ENCODE results near the gene CAPN15. TPM values are rescaled to one million over a fixed set of nuclear protein-coding genes. Genes with fewer than 3 reads are reported as not detected.
A peak's percentile ranks its signal among the peaks of the same experiment; 100 is the strongest.
"Not testable (repeated sequence)": the region's sequence is repeated elsewhere in the genome, so short reads cannot be mapped to it uniquely, and the experiment has no call there.

The CAPN15 gene
- total and polyA plus RNA-seq, 11 donors: 12.0 to 35.5 (median 20.3) TPM

DNA sequence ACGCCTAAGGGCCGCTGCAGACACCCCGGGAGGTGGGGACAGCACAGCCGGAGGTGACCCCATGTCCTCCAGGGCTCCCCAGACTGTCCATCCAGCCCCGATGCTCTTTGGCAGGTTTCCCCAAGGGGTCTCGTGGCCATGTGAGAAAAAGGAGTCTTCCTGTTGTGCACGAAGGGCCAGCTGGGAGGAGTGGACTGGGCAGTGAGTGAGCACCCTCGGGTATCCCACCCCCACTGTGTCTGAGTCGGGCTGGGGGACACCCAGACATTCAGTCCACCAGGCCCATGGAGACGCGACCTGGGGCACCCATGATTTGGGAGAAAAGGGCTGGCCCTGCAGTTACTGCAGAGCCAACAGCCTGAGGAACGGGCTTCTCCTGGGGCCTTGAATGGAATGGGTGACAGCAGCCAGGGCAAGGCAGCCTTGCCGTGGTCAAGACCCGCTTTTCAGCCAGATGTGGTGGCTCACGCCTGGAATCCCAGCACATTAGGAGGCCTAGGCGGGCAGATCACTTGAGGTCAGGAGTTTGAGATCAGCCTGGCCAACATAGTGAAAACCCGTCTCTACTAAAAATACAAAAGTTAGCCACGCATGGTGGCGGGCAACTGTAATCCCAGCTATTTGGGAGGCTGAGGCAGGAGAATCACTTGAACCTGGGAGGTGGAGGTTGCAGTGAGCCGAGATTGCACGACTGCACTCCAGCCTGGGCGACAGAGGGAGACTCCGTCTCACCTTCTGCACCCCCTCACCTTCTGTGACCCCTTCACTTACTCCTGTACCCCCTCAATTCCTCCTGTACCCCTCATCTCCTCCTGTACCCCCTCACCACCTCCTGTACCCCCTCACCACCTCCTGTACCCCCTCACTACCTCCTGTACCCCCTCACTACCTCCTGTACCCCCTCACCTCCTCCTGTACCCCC, 24.1 kb upstream of the CAPN15 start:
- H3K9me3 ChIP-seq: no peaks in the 10 kb centered on the region
- no peak for TF ChIP-seq POLR2A (IDR thresholded peaks at IDR 0.05)
- TF ChIP-seq, protein P1, sequence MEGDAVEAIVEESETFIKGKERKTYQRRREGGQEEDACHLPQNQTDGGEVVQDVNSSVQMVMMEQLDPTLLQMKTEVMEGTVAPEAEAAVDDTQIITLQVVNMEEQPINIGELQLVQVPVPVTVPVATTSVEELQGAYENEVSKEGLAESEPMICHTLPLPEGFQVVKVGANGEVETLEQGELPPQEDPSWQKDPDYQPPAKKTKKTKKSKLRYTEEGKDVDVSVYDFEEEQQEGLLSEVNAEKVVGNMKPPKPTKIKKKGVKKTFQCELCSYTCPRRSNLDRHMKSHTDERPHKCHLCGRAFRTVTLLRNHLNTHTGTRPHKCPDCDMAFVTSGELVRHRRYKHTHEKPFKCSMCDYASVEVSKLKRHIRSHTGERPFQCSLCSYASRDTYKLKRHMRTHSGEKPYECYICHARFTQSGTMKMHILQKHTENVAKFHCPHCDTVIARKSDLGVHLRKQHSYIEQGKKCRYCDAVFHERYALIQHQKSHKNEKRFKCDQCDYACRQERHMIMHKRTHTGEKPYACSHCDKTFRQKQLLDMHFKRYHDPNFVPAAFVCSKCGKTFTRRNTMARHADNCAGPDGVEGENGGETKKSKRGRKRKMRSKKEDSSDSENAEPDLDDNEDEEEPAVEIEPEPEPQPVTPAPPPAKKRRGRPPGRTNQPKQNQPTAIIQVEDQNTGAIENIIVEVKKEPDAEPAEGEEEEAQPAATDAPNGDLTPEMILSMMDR (IDR thresholded peaks at IDR 0.05): no peak
- peak overlapping the region in 1 of 12 donors; percentile 39 for H3K27ac ChIP-seq
- WGBS, 4 donors: 94 to 96% (median 95%) methylated on average over 17 to 23 of the region's 23 CpGs
- H3K27me3 ChIP-seq: no peaks in the 10 kb centered on the region
- ATAC-seq (no peak), DNase-seq (no peak)
- H3K4me3 ChIP-seq: no peak overlapping the region
- H3K4me1 ChIP-seq: peaks cover 0 to 24% (median 0%) of the 10 kb centered on the region in 12 donors
- peaks cover 0 to 36% (median 19%) of the 10 kb centered on the region in 9 donors for H3K36me3 ChIP-seq
- intact Hi-C loops (cut with DNase I): no loop called here

DNA sequence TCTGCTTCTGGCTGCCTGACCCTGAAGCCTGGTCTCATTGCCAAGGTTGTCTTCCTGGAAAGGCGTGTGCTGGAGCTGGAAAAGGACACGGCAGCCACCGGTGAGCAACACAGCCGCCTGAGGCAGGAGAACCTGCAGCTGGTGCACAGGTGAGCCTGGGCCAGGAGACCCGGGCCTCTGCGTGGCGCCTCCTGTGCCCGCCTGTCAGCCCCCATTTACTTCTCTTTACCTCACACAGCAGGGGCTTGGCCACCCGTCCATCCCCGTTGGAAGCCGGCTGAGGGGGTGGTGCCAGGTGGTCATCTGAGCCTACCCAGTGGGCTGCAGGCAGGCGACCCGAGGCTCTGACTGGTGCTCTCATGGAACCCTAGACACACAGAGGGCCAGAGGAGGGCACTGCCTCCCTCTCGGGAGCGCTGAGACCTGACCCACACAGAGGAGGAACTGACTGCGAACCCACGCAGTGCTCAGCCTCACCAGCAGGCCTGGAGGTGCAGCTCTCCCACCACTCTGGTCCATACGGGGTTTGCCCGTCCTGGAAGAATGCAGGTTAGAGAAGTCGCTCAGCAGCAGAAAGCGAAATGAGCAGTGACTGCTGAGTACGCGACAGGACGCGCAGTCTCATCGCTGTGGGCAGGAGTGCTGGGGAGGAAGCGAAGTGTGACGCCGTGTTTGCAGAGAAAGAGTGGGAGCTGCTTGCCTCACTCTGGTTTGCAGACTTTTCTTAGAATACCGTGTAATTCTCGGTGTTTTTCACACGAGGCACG, 21.9 kb upstream of the CAPN15 start:
- Histone ChIP-seq H3K9me3 (no peaks in the 10 kb centered on the region), H3K4me3 (no peak overlapping the region), H3K4me1 (peaks cover 0 to 24% (median 0%) of the 10 kb centered on the region in 12 donors), H3K27ac (no peak overlapping the region), H3K27me3 (no peaks in the 10 kb centered on the region), H3K36me3 (peaks cover 0 to 30% (median 15%) of the 10 kb centered on the region in 9 donors)
- DNase-seq (no peak), ATAC-seq (no peak)
- intact Hi-C loops (cut with DNase I): no loop called here
- WGBS, 4 donors: 89 to 95% (median 93%) methylated on average over 32 to 33 of the region's 33 CpGs
- TF ChIP-seq POLR2A (IDR thresholded peaks at IDR 0.05): no peak
- TF ChIP-seq, protein P1 (IDR thresholded peaks at IDR 0.05): no peak

DNA sequence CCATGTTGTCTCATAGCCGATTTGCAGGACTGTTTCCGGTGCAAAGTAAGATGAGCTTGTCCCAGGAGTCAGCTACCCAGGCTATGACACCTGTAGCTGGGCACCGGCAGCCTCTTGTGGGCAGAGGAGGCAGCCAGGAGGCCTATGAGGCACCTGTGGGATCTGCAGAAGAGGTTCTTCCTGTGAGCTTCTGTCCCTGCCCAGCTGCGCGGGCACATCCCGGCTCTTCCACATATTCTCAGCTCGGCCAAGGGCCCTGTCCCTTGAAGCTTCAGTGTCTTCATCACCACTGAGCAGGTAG, 21.3 kb upstream of the CAPN15 start:
- Histone ChIP-seq H3K27me3 (no peaks in the 10 kb centered on the region), H3K4me1 (peaks cover 0 to 18% (median 0%) of the 10 kb centered on the region in 12 donors), H3K36me3 (peaks cover 0 to 30% (median 15%) of the 10 kb centered on the region in 9 donors), H3K4me3 (no peak overlapping the region), H3K27ac (no peak overlapping the region), H3K9me3 (no peaks in the 10 kb centered on the region)
- DNase-seq (peak in 1 of 5 donors; percentile 34), ATAC-seq (no peak)
- TF ChIP-seq POLR2A (IDR thresholded peaks at IDR 0.05): no peak
- TF ChIP-seq, protein P1 (IDR thresholded peaks at IDR 0.05): no peak
- intact Hi-C loops (cut with DNase I): no loop called here
- 88 to 96% (median 94%) methylated on average over 7 of the region's 7 CpGs for WGBS, 4 donors

DNA sequence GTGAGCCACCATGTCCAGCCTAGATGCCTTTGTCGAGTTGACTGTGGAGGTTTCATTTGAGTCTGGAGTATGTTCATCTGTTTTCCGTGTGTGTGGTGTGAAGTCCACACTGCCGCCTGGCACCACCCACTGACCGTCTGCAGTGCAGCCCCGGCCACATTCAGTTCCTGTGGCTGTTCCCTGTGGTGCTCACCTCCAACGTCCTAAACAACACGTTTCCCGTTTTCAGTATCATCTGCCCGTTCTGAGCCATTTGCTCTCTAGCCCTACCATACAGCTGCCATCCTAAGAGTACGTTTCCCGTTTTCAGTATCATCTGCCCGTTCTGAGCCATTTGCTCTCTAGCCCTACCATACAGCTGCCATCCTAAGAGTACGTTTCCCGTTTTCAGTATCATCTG, 20.0 kb upstream of the CAPN15 start:
- H3K27me3 ChIP-seq; DNase-seq; H3K4me1 ChIP-seq; H3K4me3 ChIP-seq; H3K9me3 ChIP-seq; intact Hi-C loops (cut with DNase I); H3K27ac ChIP-seq; ATAC-seq: not testable (repeated sequence)
- WGBS, 4 donors: 87 to 90% (median 89%) methylated on average over 14 of the region's 14 CpGs
- peaks cover 0 to 30% (median 15%) of the 10 kb centered on the region in 9 donors for H3K36me3 ChIP-seq

All from heart left ventricle (tissue), 16 donors.